GM19025 (cell line): Measurements from ENCODE around the gene CATSPERD.
"Not testable (repeated sequence)": the region's sequence is repeated elsewhere in the genome, so short reads cannot be mapped to it uniquely, and the experiment has no call there.

ENCODE experiments used
- ATAC-seq: cut with Tn5 transposase; IDR thresholded peaks from one replicate; pipeline ENCODE4 v1.9.1; 2021; ENCODE audit warnings: mild to moderate bottlenecking, low read depth, moderate library complexity; ENCODE audit not compliant: unreplicated experiment

Gene CATSPERD

DNA sequence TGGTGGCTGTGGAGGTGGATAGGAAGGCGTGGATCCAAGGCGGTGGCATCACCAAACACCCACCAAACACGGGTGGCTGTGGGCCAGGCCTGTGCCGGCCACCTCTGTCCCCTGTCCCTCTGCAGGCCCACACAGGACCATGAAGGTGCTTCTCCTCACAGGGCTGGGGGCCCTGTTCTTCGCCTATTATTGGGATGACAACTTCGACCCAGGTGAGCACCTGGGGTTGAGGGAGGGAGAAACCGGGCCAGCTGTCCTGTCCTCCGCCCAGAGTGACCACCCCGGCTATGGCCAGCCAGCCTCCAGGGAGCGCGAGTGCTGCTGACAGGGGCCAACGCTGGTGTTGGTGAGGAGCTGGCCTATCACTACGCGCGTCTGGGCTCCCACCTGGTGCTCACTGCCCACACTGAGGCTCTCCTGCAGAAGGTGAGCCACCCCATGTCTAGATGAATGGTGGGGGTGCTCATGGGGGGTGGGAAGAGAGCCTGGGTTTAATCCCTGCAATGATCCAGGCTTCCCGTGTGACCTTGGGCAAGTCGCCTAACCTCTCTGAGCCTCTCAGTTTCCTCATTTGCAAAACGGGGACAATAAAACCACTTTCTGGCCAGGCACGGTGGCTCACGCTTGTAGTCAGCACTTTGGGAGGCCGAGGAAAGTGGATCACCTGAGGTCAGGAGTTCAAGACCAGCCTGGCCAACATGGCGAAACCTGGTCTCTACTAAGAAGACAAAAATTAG, 35.6 kb upstream of the CATSPERD start:
- ATAC-seq = no peak

DNA sequence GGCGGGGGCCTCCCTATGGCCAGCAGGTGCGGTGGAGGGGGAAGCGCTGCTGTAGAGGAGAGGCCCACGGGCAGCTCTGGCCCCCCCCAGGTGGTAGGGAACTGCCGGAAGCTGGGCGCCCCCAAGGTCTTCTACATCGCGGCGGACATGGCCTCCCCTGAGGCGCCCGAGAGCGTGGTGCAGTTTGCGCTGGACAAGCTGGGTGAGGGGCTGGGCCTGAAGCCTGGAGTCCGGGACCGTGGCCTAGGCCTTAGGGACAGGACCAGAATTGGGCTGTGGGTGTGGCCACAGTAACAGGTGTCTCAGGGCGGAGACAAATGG, 34.2 kb upstream of the CATSPERD start:
- ATAC-seq = no peak

DNA sequence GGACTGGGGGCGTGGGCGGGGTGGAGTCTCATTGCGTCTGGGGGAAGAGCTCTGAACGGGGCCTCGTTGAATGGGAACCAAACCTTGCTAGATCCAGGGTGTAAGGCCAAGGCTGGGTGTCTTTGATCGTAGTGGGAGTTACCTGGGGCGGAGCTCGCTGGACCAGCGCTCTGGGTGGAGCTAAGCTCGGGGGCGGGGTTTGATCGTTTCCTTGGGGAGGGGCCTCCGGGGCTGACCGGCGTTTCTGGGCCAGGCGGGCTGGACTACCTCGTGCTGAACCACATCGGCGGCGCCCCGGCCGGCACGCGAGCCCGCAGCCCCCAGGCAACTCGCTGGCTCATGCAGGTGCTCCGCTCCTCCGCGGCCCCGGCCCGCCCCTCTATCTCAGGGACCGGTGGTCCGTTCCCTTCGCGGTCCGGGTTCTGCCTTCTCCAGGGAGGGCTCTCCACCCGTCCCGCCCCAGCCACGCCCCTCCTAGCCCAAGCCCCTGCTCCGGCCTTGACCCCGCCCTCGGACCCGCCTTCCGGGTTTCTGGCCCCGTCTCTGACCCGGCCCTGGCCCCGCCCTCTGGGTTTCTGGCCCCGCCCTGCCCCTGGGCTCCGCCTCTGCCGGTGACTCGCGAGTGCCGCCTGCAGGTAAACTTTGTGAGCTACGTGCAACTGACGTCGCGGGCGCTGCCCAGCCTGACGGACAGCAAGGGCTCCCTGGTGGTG, 33.6 kb upstream of the CATSPERD start:
- peak; percentile 48 for ATAC-seq

GRCh38 chr19:5687360-5688198, 32.9 kb upstream of the CATSPERD start:
- no peak for ATAC-seq

- not testable (repeated sequence) for ATAC-seq
These were observed 32.1 kb upstream of the CATSPERD start for GRCh38 chr19:5688262-5688881.

DNA sequence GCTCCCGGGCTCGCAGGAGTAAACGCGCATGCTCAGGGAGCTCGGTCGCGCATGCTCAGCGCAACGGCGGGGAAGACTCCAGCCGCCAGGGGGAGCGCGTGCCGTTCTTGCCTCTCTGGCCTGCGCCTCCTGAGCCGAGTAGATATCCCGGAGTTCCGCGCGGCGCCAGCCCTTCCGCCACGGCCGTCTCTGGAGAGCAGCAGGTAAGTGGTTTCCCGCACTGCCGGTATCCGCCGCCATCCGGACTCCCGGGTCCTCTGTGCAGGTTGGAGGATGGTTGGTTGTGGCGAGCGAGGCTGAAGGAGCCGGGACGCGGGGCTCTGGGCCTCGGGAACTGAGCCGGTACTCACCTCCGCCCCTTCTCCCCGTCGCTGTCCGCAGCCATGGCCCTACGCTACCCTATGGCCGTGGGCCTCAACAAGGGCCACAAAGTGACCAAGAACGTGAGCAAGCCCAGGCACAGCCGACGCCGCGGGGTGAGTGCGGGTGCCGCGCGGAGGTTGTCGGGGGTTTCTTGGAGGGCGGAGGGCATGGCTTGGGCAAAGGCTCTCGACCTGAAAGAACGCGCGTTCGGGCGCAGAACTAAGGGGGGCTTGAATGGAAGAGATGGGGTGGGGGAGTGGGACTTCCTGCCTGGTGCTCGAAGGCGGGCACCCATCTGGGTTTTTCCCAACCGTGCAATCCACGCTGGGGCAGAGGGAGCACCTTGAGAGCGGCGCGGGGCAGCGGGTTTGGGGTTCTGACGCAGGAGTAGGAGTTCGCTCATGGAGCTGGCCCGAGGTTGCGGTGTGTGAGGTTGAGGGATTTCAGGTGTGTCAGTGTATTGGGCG, 30.1 kb upstream of the CATSPERD start, which contains the start of gene RPL36:
RPL36 (plus strand) TSS at position 171 of the 830 bp plus-strand sequence; CDS start at position 384, 213 bp downstream.
- ATAC-seq = peak; percentile 43

DNA sequence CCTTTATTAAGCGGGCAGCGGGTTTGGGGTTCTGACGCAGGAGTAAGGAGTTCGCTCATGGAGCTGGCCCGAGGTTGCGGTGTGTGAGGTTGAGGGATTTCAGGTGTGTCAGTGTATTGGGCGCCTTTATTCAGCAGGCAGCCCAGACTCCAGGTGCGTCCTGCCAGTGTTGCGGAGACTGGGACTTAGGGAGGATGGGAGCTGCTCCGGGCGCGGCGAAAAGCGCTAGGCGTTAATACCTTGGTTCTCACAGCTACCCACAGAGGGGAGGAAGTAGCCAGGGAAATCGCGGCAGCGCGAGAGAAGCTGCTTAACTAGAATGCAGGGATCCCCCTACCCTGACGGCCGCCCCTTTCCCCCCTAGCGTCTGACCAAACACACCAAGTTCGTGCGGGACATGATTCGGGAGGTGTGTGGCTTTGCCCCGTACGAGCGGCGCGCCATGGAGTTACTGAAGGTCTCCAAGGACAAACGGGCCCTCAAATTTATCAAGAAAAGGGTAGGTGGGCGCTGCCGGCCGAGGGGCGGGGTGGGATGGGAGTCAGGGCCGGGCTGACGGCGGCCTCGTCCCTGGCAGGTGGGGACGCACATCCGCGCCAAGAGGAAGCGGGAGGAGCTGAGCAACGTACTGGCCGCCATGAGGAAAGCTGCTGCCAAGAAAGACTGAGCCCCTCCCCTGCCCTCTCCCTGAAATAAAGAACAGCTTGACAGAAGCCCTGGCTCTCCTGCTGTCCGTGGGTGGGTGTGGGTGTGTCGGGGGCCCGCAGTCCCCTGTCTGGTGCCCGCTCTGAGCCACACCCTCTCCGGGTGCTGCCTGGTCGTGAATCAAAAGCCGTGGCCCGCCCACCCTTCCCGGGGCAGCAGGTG, 29.2 kb upstream of the CATSPERD start:
- no peak for ATAC-seq

DNA sequence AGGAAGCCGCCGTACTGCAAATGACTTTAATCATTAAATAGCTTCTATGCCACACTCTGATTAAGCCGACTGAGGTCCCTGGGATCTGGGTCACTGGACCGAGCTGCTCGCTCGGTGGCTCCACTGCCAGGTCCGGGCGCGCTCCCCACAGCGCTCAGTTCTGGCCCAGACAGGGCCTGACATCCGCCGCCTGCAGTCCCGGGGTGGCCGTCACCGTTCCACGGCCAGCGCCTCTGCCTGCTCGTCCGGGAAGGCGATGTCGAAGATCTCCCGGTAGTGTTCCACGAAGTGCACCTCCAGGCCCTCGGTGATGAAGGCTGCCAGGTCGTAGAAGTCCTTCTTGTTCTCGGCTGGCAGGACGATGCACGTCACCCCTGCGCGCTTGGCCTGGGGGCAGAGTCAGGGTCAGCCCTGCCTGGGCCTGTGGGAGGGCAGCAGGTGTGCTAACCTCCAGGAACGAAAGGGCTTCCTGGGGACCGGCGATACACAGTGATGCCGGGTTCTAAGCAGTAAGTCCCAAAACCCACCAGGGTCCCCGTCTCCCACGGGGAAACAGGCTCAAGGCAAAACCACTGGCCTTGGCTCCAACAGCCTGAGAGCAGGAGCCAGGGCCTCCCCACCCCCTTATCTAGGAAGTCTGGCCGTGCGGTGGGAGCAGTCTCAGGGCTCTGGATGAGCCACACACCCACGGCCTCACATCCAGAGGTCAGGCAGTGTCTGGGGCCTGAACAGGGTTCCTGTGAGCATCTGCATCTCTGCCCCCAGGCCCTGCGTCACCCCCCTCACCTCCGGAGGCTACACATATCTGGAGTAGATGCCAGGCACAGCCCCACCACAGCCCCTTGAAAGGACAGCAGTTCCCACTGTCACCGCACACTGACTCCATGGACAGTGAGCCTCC, 28.4 kb upstream of the CATSPERD start:
- ATAC-seq = no peak

GRCh38 chr19:5692723-5693194, 27.7 kb upstream of the CATSPERD start:
- ATAC-seq = no peak

DNA sequence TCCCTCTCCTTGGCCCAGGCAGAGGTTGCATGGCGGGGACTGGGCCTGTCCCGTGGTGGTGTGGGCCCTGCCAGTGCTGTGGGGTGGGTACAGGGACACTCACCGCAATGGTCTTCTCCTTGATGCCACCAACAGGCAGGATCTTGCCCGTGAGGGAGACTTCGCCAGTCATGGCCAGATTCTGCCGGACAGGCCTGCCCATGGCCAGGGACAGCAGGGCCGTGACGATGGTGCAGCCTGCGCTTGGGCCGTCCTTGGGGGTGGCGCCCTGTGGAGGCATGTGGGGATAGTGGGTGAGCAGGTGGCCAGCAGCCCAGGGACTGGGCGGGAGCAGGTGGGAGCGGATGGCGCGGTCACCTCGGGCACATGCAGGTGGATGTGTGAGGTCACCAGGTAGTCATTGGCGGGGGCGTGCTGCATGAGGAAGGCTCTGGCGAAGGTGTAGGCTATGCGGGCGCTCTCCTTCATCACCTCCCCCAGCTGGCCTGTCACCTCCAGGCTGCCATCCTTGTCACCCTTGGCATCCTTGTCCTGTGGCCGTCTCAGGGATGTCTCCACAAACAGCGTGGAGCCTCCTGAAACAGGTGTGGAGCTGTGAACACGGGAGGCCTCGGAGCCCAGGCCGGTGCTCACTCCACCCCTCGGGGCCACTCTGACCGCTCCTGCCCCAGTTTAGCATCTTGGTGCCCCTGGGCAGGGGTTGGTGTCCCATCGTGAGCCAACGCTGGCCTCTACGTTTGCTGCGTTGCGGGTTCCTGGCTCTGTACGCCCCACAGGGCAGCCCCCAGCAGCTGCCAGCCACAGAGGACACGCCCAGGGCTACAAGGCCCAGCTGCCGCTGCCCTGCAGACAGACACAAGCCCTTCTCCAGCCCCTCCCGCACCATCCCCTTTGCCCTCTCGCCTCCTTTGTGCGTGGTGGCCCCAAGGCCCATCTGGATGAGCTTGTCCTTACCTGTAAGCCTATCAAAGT, 27.0 kb upstream of the CATSPERD start:
- no peak for ATAC-seq

DNA sequence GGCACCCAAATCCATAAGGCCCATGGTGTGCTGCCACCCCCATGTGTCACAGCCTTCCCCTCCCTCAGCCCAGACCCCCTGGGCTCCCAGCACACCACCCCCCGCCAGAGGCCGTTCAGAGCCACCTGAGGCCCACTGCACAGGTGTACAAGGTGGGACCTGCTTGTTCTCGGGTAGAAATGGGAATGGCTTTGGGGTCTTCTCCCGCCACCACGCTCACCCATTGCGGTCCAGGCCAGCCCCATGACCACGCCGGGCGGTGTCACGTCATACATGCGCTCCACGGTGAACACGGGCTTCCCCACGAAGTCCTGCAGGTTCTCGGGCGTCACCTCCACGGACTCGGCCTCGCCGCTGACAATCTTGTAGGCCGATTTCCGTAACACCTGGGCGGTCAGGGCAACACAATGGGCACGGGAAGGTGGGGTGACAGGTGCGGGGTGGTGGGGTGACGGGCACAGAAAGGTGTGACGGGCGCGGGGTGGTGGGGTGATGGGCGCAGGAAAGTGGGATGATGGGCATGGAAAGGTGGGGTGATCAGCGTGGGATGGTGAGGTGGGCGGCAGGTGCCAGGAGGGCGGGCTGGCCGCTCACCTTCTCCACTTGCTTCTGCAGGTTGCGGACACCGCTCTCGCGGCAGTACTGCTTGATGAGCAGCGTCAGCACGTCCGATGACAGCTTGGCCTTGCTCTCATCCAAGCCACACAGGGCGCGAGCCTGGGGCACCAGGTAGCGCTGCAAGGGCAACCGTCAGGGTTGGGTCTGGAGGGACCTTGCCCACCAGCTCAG, 26.1 kb upstream of the CATSPERD start:
- ATAC-seq = no peak

DNA sequence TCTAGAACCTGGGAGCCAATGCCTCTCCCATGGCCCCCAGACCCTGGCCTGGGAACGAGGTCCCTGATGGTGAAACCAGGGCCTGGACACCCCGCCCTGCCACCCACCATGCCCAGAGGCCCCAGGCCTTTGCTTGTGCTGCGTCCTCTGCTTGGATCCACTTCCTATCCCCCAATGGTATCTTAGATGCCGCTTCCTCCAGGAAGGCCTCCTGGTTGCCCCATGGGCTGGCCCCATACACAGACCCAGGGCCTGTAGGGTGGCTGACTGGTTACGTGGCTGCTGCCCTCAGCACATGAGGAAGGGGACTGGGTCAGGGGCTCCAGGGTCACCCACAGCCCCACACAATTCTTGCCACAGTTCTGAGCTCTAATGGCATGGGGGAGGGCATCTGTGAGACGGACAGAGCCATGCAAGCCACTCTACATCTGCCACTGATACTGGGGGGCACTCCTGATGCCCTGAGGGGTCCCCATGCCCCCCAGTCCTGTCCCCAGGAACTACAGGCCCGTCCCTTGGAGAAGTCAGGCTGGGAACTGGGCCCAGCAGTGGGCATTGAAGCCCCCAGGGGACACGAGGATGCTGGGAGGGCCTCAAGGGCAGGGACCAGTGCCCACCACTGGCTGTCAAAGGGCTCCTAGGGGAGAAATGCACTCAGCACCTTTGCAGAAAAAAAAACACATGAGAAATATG, 25.3 kb upstream of the CATSPERD start:
- ATAC-seq = no peak

- ATAC-seq = no peak
These were observed 24.7 kb upstream of the CATSPERD start for GRCh38 chr19:5695649-5696195.

- ATAC-seq = no peak
These were observed 24.0 kb upstream of the CATSPERD start for GRCh38 chr19:5696196-5697021.
